HG03565 (cell line): ENCODE results near the gene CCNB3.
"Not testable (repeated sequence)": the region's sequence is repeated elsewhere in the genome, so short reads cannot be mapped to it uniquely, and the experiment has no call there.

Source experiments
- ATAC-seq: cut with Tn5 transposase; IDR thresholded peaks from one replicate; pipeline ENCODE4 v1.9.1; 2021; ENCODE audit warnings: mild to moderate bottlenecking, moderate library complexity; ENCODE audit not compliant: unreplicated experiment

Gene CCNB3

GRCh38 chrX:50204364-50204899 is at the start of gene CCNB3:
CCNB3 (plus strand) TSS chrX:50204765; CDS start chrX:50285164, 80,399 bp downstream.
- ATAC-seq = peak; percentile 97

GRCh38 chrX:50157545-50158135 is 46.9 kb upstream of the CCNB3 start:
- no peak for ATAC-seq

GRCh38 chrX:50158593-50158992 is 46.0 kb upstream of the CCNB3 start:
- no peak for ATAC-seq

- no peak for ATAC-seq
These were observed 43.4 kb upstream of the CCNB3 start for GRCh38 chrX:50161127-50161526.

GRCh38 chrX:50165727-50166126 is 38.8 kb upstream of the CCNB3 start:
- ATAC-seq = no peak

- no peak for ATAC-seq
These were observed 37.2 kb upstream of the CCNB3 start for GRCh38 chrX:50167366-50167765.

GRCh38 chrX:50168241-50168687 is 36.3 kb upstream of the CCNB3 start:
- peak; percentile 57 for ATAC-seq

GRCh38 chrX:50169717-50170116 is 34.8 kb upstream of the CCNB3 start:
- no peak for ATAC-seq

- no peak for ATAC-seq
These were observed 24.3 kb upstream of the CCNB3 start for GRCh38 chrX:50180073-50180940.

GRCh38 chrX:50183891-50184290 is 20.7 kb upstream of the CCNB3 start:
- no peak for ATAC-seq

- ATAC-seq = no peak
These were observed 15.5 kb upstream of the CCNB3 start for GRCh38 chrX:50188859-50189600.

GRCh38 chrX:50198348-50198747 is 6.2 kb upstream of the CCNB3 start:
- no peak for ATAC-seq

GRCh38 chrX:50200907-50201306 is 3.7 kb upstream of the CCNB3 start, which contains the start of gene AKAP4:
AKAP4 (minus strand) TSS chrX:50201007; CDS start chrX:50200889, 118 bp downstream.
- no peak for ATAC-seq

- no peak for ATAC-seq
These were observed 2.0 kb upstream of the CCNB3 start for GRCh38 chrX:50202539-50202938.

- no peak for ATAC-seq
These were observed 2.2 kb downstream of the CCNB3 start for GRCh38 chrX:50206753-50207152.

GRCh38 chrX:50211510-50211909 is 6.9 kb downstream of the CCNB3 start:
- ATAC-seq = no peak

- ATAC-seq = no peak
These were observed 76.7 kb downstream of the CCNB3 start for GRCh38 chrX:50281253-50281652.

- no peak for ATAC-seq
These were observed 122.7 kb downstream of the CCNB3 start for GRCh38 chrX:50327235-50327634.

- ATAC-seq = not testable (repeated sequence)
These were observed 128.1 kb downstream of the CCNB3 start for GRCh38 chrX:50332668-50333067.

GRCh38 chrX:50333308-50333707 is 128.7 kb downstream of the CCNB3 start:
- no peak for ATAC-seq

GRCh38 chrX:50343917-50344316 is 139.4 kb downstream of the CCNB3 start:
- no peak for ATAC-seq
